ENCODE data around the gene SP140L. TPM values are rescaled to one million over a fixed set of nuclear protein-coding genes. Genes with fewer than 3 reads are reported as not detected.
A peak's percentile ranks its signal among the peaks of the same experiment; 100 is the strongest.

Gene SP140L
- polyA plus RNA-seq, 3 donors: 6.5 to 23.7 (median 8.5) TPM

DNA sequence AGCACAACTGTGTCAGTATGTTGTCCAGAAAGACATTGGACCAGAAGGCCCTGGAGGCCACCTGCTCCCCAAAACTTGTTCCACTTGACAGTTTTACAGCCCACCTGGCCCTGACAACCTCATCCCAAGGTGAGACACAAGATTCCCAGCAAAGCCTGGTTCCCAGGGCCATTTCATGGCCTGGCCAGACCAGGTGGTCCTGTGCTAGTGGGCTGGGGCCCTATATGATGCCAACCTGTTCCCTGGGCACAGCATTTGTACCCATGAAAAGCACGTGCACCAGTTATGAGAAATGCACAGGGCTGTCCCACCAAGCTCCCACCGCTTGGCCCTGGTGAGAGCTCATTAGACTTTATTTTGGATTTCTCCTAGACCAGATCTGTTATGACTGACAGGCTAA, 6.0 kb upstream of the SP140L start:
- H3K4me1 Mint-ChIP-seq: peaks cover 44% of the 10 kb centered on the region
- intact Hi-C loops (cut with micrococcal nuclease): loop anchor here in 1 of 2 donors (10.0 kb wide), 1 partner anchor 396 kb away; the partner anchor contains the start of genes FBXO36 and TRIP12

DNA sequence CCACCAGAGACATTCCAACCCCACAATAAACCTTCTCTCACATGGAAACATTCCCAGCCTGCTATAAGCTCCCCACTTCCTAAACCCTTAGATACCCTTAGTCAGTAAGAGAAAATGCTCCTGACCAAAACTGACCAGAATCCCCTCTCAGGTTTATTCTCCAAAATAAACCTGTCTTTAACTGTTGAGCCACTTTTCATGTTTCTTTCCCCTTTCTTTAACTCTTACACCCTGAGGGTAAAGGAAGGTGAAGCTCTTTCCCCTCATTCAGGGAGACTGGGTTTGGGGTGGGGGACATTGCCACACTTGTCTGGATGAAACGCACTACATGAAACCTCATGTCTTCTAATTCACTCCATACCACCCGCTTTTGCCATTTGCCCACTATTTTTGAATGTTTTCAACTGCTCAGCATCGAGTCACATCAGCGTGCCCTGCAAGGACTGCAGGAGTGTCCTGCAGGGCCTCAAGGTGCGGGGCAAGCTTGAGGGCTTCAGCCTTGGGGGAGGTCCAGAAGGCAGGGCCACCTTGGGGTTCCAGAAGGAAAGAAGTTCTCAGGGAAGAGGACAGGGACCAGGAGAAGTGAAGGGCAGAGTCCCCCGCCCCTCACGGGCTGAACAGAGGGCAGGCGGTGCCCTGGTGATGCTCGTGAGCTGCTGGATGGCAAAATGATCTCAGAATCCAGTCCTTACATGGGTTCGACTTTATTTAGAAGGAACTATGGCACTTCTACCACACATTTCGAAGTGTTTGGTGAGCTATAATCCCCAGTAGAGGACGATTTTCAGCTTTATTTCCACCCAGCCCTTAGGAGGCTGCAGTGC, 4.2 kb upstream of the SP140L start:
- no peaks in the 10 kb centered on the region for H3K27me3 ChIP-seq (ENCODE audit: control insufficient read depth in 2 of 2, insufficient read depth in 2 of 2, low read length in 2 of 2)
- intact Hi-C loops (cut with micrococcal nuclease): loop anchor here in 1 of 2 donors (10.0 kb wide), 1 partner anchor 398 kb away; the partner anchor contains the start of genes FBXO36 and TRIP12
- no peaks in the 10 kb centered on the region for H4K20me1 ChIP-seq (ENCODE audit: insufficient read depth, low read length)
- DNase-seq: no peak
- H3K27ac ChIP-seq (ENCODE audit: low read depth in 1 of 2, low read length in 2 of 2): no peak overlapping the region
- no peak overlapping the region for H3K9ac ChIP-seq (ENCODE audit: insufficient read depth, low read length, poor library complexity, severe bottlenecking)
- no peaks in the 10 kb centered on the region for H3K36me3 ChIP-seq (replicated peaks in 1 of 2; ENCODE audit: control insufficient read depth in 1 of 2, insufficient read depth in 2 of 2, low read length in 2 of 2)
- Mint-ChIP-seq H3K27ac (no peak overlapping the region), H3K4me1 (peaks cover 58% of the 10 kb centered on the region), H3K36me3 (peaks cover 0 to 2% of the 10 kb centered on the region in 2 donors), H3K27me3 (ENCODE audit: low read depth in 3 of 3) (peaks cover 0 to 5% (median 2%) of the 10 kb centered on the region in 3 donors), H3K4me3 (no peak overlapping the region), H3K9me3 (peaks cover 6 to 21% (median 11%) of the 10 kb centered on the region in 7 donors)
- H3K9me3 ChIP-seq (replicated peaks in 1 of 2; ENCODE audit: control insufficient read depth in 1 of 2, insufficient read depth in 1 of 2, low read length in 2 of 2): peaks cover 0 to 10% of the 10 kb centered on the region in 2 donors
- no peak overlapping the region for H3K4me2 ChIP-seq (replicated peaks; ENCODE audit: extremely low read depth, low read length, poor library complexity, severe bottlenecking)
- TF ChIP-seq, protein P1, sequence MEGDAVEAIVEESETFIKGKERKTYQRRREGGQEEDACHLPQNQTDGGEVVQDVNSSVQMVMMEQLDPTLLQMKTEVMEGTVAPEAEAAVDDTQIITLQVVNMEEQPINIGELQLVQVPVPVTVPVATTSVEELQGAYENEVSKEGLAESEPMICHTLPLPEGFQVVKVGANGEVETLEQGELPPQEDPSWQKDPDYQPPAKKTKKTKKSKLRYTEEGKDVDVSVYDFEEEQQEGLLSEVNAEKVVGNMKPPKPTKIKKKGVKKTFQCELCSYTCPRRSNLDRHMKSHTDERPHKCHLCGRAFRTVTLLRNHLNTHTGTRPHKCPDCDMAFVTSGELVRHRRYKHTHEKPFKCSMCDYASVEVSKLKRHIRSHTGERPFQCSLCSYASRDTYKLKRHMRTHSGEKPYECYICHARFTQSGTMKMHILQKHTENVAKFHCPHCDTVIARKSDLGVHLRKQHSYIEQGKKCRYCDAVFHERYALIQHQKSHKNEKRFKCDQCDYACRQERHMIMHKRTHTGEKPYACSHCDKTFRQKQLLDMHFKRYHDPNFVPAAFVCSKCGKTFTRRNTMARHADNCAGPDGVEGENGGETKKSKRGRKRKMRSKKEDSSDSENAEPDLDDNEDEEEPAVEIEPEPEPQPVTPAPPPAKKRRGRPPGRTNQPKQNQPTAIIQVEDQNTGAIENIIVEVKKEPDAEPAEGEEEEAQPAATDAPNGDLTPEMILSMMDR (IDR thresholded peaks at IDR 0.05): peak; percentile 29
- no peak overlapping the region for H2AFZ ChIP-seq (ENCODE audit: insufficient read depth, low read depth, low read length, poor library complexity, severe bottlenecking)
- peaks cover 4% of the 10 kb centered on the region for H3K79me2 ChIP-seq (ENCODE audit: insufficient read depth, low read length)
- no peak overlapping the region for H3K4me3 ChIP-seq (replicated peaks in 1 of 3; ENCODE audit: low read depth in 2 of 3, low read length in 3 of 3)
- H3K4me1 ChIP-seq (ENCODE audit: control insufficient read depth in 1 of 2, insufficient read depth in 2 of 2, low read length in 2 of 2): peaks cover 37 to 60% of the 10 kb centered on the region in 2 donors
- 96% methylated on average over 9 of the region's 12 CpGs for WGBS (ENCODE audit: insufficient coverage)

More for the DNA sequence above, 6.0 kb upstream of the SP140L start:
- peaks cover 0 to 2% of the 10 kb centered on the region in 2 donors for H3K36me3 Mint-ChIP-seq
- Histone ChIP-seq H3K4me2 (replicated peaks; ENCODE audit: extremely low read depth, low read length, poor library complexity, severe bottlenecking) (no peak overlapping the region), H3K27me3 (ENCODE audit: control insufficient read depth in 2 of 2, insufficient read depth in 2 of 2, low read length in 2 of 2) (no peaks in the 10 kb centered on the region), H3K4me1 (ENCODE audit: control insufficient read depth in 1 of 2, insufficient read depth in 2 of 2, low read length in 2 of 2) (peaks cover 22 to 46% of the 10 kb centered on the region in 2 donors), H4K20me1 (ENCODE audit: insufficient read depth, low read length) (no peaks in the 10 kb centered on the region), H3K4me3 (replicated peaks in 1 of 3; ENCODE audit: low read depth in 2 of 3, low read length in 3 of 3) (no peak overlapping the region), H3K36me3 (replicated peaks in 1 of 2; ENCODE audit: control insufficient read depth in 1 of 2, insufficient read depth in 2 of 2, low read length in 2 of 2) (no peaks in the 10 kb centered on the region), H3K79me2 (ENCODE audit: insufficient read depth, low read length) (peaks cover 4% of the 10 kb centered on the region), H2AFZ (ENCODE audit: insufficient read depth, low read depth, low read length, poor library complexity, severe bottlenecking) (no peak overlapping the region), H3K9me3 (replicated peaks in 1 of 2; ENCODE audit: control insufficient read depth in 1 of 2, insufficient read depth in 1 of 2, low read length in 2 of 2) (peaks cover 0 to 10% of the 10 kb centered on the region in 2 donors), H3K27ac (ENCODE audit: low read depth in 1 of 2, low read length in 2 of 2) (no peak overlapping the region), H3K9ac (ENCODE audit: insufficient read depth, low read length, poor library complexity, severe bottlenecking) (no peak overlapping the region)
- 100% methylated on average over 2 of the region's 2 CpGs for WGBS (ENCODE audit: insufficient coverage)
- H3K27ac Mint-ChIP-seq: no peak overlapping the region
- no peak for DNase-seq
- H3K9me3 Mint-ChIP-seq: peaks cover 6 to 20% (median 11%) of the 10 kb centered on the region in 7 donors
- TF ChIP-seq, protein P1 (IDR thresholded peaks at IDR 0.05): no peak
- no peak overlapping the region for H3K4me3 Mint-ChIP-seq
- peaks cover 0 to 5% (median 2%) of the 10 kb centered on the region in 3 donors for H3K27me3 Mint-ChIP-seq (ENCODE audit: low read depth in 3 of 3)
